Epithelial cell of proximal tubule (primary cell): Measurements from ENCODE around the gene MEIKIN. TPM values are rescaled to one million over a fixed set of nuclear protein-coding genes. Genes with fewer than 3 reads are reported as not detected.

ENCODE experiments used
- DNase-seq: peaks from one replicate; pipeline ENCODE4 v3.0.0-alpha.2; 2011; ENCODE audit warnings: low read depth
- H3K4me3 ChIP-seq: 2 replicates; pipeline ENCODE4 v1.5.1; 2011; ENCODE audit warnings: low read depth, mild to moderate bottlenecking, low read length
- CTCF ChIP-seq: conservative IDR thresholded peaks from 2 replicates; pipeline ENCODE4 v1.5.1; 2012; ENCODE audit warnings: low read depth, mild to moderate bottlenecking, low read length
- total RNA-seq: library from RNA; depleted of rRNA; stranded (reverse); fragments of >200 nt; gene quantifications from 2 replicates; pipeline ENCODE4 v1.2.3, GENCODE V29; 2015

The MEIKIN gene
- total RNA-seq, 1 donor from 2014 or later, result not detected

DNA sequence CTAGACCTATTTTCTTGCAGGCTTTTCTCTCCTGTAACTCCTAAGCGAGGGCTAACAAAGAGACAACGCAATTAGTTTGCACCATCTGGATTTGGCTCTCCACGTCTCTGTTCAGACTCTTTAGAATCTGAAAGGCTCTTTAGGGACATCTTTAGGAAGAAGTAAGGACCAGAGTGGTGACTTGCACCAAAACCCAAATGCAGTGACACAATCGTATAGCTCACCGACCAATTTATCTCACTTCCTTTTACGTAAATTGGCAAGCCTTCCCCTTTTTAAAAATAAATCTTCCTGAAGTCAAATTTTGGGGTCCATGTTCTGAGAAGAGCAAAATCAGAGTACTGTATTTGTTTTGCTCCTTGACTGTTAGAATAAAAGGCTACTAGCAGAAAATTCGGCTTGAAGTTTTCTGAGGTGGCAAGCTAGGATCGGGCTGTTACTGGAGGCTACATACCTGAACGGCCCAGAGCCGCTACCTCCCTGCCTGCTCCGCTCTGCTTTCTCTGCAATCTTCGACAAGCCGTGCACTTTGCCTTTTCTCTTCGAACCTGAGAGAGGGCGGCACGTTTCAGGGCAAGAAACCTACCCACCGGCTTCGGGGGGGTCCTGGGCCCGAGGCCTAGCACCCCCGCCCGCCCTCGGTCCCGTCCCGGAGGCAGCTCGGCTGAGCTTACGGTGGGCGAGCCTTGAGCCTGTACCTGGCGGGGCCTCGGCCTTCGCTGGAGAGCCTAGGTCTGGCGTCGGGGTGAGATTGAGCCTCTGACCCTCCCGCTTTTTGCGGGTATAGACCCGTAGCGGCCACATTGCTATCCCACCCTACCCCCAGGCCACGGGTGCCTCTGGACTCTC, 537 bp downstream of the MEIKIN start:
- no peak overlapping the region for H3K4me3 ChIP-seq
- no peak for DNase-seq
- TF ChIP-seq CTCF, result no peak

GRCh38 chr5:131943916-131944315, 1.5 kb downstream of the MEIKIN start:
- TF ChIP-seq CTCF, result no peak
- H3K4me3 ChIP-seq, result no peak overlapping the region
- no peak for DNase-seq

- TF ChIP-seq CTCF, result no peak
- H3K4me3 ChIP-seq, result no peak overlapping the region
- DNase-seq, result no peak
Measured at GRCh38 chr5:131942016-131942415, 3.4 kb downstream of the MEIKIN start.

DNA sequence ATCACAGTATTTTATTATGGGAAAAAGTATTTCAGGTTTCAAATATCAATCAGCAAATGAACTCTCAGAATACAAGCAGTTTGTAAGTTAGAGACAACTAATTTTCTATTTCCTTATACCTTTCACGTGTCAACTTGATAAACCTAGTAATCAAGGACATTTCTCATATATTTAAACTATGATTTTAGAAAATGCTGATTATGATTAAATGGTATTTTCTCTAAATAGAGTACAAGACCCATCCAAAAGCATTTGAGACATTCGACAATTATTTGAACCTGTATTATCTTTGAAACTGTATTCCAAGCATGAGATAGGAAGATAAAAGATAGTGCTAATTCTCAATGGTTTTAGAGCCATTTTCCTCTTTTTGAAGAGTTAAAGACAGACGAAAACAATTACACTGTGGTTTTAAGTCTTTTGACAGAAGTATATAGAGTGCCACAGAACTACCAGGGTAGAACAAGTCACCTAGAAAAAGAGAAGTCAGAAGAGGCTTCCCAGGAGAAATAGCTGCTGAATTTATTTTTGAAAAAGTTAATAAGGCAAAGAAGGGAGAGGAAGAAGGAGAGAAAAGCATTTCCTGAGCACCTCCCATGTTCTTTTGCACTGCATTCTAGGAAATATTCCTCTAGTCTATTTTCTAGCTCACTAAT, 5.6 kb downstream of the MEIKIN start:
- no peak for TF ChIP-seq CTCF
- no peak overlapping the region for H3K4me3 ChIP-seq
- DNase-seq, result no peak

DNA sequence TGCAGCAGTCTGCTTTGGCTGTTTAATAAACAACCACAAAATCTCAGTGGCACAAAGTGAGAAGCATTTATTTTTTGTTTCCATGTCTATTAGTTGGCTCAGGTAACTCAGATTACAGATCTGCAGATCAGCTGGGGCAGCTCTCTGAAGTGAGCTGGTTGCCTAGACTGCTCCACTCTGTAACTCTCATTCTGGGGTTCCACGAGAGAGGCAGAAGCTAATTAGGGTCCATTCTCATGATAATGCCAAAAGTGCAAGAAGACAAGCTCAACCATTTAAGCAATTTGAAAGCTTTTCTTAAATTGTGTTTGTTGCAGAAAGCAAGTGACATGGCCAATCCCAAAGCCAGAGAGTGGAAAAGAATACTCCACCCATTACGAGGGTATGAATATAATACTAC, 13.2 kb downstream of the MEIKIN start:
- no peak for TF ChIP-seq CTCF
- DNase-seq, result no peak
- H3K4me3 ChIP-seq, result no peak overlapping the region

GRCh38 chr5:131928957-131929356, 16.5 kb downstream of the MEIKIN start:
- no peak for DNase-seq
- H3K4me3 ChIP-seq, result no peak overlapping the region
- TF ChIP-seq CTCF, result no peak
